ENCODE measurements around the gene KXD1.
A peak's percentile ranks its signal among the peaks of the same experiment; 100 is the strongest.

Gene KXD1

DNA sequence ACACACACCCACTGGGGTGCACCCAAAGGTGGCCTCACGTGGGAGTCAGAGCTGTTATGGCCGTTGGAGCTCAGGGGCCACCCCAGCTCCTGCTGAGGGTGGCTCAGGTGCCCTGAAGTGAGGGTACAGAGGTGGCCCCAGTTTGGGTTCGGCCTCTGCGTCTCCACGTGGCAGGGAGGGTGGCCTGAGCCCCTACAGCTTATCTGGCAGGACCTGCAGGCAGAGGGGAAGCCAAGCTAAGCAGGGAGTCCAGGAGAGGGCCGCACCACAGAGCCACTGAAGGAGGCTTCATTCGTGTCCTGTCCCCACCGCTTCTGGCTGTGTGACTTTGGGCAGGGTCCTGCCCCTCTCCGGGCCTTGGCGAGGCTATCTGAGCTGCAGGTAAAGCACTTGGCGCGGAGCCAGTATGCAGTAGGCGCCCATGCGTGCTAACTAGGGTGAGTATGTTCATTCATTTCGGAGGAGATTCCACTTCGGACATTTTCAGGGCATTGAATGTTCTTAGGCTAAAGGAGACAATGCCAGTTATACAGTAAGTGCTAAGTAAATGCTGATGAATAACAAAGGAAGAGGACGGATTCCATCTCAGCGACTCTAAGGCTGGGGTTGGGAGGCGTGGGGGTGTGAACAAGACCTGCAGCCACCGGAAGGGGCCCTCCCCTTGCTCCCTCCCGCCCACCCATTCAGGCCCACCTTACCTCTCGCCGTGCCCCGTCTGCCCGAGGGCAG lies 35.9 kb downstream of the KXD1 start:
- H3K4me3 ChIP-seq (ENCODE audit: insufficient read depth, low read length, poor library complexity, severe bottlenecking), result no peak overlapping the region
- H4K20me1 ChIP-seq (ENCODE audit: low read depth, low read length), result no peaks in the 10 kb centered on the region
- H3K79me2 ChIP-seq (ENCODE audit: insufficient read depth, low read length), result no peaks in the 10 kb centered on the region
- peak overlapping the region; percentile 66 for H3K4me2 ChIP-seq (ENCODE audit: low read depth, low read length, poor library complexity, severe bottlenecking)
- H2AFZ ChIP-seq (ENCODE audit: low read depth, low read length, severe bottlenecking), result no peak overlapping the region
- no peak overlapping the region for H3K27ac ChIP-seq (ENCODE audit: low read depth, low read length)
- peak overlapping the region; percentile 42; the same call in 1 of the 2 replicates for H3K9ac ChIP-seq (ENCODE audit: low read length)
- no peaks in the 10 kb centered on the region for H3K9me3 ChIP-seq (ENCODE audit: insufficient read depth, low read length)
- no peaks in the 10 kb centered on the region for H3K36me3 ChIP-seq (ENCODE audit: low read length)
- peaks cover 11% of the 10 kb centered on the region for H3F3A ChIP-seq (ENCODE audit: insufficient read depth)
- H3K27me3 ChIP-seq (ENCODE audit: low read length), result no peaks in the 10 kb centered on the region
- no peaks in the 10 kb centered on the region for H3K9me2 ChIP-seq (replicated peaks; ENCODE audit: insufficient read depth, low read length)
- TF ChIP-seq, protein P1, sequence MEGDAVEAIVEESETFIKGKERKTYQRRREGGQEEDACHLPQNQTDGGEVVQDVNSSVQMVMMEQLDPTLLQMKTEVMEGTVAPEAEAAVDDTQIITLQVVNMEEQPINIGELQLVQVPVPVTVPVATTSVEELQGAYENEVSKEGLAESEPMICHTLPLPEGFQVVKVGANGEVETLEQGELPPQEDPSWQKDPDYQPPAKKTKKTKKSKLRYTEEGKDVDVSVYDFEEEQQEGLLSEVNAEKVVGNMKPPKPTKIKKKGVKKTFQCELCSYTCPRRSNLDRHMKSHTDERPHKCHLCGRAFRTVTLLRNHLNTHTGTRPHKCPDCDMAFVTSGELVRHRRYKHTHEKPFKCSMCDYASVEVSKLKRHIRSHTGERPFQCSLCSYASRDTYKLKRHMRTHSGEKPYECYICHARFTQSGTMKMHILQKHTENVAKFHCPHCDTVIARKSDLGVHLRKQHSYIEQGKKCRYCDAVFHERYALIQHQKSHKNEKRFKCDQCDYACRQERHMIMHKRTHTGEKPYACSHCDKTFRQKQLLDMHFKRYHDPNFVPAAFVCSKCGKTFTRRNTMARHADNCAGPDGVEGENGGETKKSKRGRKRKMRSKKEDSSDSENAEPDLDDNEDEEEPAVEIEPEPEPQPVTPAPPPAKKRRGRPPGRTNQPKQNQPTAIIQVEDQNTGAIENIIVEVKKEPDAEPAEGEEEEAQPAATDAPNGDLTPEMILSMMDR (IDR thresholded peaks at IDR 0.05; ENCODE audit: insufficient read depth, low read length, poor library complexity, severe bottlenecking), result no peak
- no peak for TF ChIP-seq EZH2phosphoT487 (conservative IDR thresholded peaks at IDR 0.05; ENCODE audit: low read length)

DNA sequence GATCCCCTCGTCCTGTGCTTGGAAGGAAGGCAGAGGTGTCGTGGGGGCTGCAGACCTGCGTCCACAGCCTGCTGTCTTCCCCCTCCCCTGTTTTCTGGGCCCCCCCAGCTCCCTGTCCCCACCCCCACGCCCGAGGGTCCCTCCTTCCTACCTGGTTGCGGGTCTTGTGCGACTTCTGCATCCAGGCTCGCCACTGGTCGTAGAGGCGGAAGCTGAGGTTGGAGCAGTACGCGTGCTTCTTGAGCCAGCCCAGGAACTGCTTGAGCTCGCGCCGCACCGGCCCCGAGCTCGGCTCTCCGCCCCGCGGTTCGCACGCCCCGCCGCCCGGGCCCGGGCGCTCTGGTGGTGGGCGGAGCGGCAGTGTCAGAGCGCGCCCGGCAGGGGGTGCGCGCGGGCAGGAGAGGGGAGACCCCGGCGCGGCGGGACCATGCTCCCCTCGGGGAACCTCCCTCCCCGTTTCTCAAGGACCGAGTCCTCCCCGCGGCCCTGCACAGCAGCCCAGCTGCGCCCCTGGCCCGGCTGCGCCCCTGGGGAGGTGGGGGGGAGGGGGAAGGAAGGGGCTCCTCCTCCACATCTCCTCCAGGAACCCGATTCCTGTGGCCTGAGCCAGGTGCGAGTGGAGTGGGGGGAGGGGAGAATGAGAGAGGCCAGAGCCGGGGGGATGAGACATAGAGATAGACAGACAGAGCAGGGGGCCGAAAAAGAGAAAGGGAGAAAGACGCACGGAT lies 36.6 kb downstream of the KXD1 start:
- peak overlapping the region; percentile 66 for H3K4me2 ChIP-seq (ENCODE audit: low read depth, low read length, poor library complexity, severe bottlenecking)
- H3K79me2 ChIP-seq (ENCODE audit: insufficient read depth, low read length), result no peaks in the 10 kb centered on the region
- TF ChIP-seq, protein P1 (IDR thresholded peaks at IDR 0.05; ENCODE audit: insufficient read depth, low read length, poor library complexity, severe bottlenecking), result peak; percentile 80
- TF ChIP-seq EZH2phosphoT487 (conservative IDR thresholded peaks at IDR 0.05; ENCODE audit: low read length), result no peak
- H3K27me3 ChIP-seq (ENCODE audit: low read length), result no peaks in the 10 kb centered on the region
- no peaks in the 10 kb centered on the region for H3K36me3 ChIP-seq (ENCODE audit: low read length)
- H2AFZ ChIP-seq (ENCODE audit: low read depth, low read length, severe bottlenecking), result peak overlapping the region; percentile 29
- H3K9me3 ChIP-seq (ENCODE audit: insufficient read depth, low read length), result no peaks in the 10 kb centered on the region
- H3F3A ChIP-seq (ENCODE audit: insufficient read depth), result peaks cover 11% of the 10 kb centered on the region
- H3K9ac ChIP-seq (ENCODE audit: low read length), result peak overlapping the region; percentile 42; the same call in 1 of the 2 replicates
- peak overlapping the region; percentile 36 for H3K4me3 ChIP-seq (ENCODE audit: insufficient read depth, low read length, poor library complexity, severe bottlenecking)
- H4K20me1 ChIP-seq (ENCODE audit: low read depth, low read length), result no peaks in the 10 kb centered on the region
- H3K27ac ChIP-seq (ENCODE audit: low read depth, low read length), result no peak overlapping the region
- H3K9me2 ChIP-seq (replicated peaks; ENCODE audit: insufficient read depth, low read length), result no peaks in the 10 kb centered on the region

DNA sequence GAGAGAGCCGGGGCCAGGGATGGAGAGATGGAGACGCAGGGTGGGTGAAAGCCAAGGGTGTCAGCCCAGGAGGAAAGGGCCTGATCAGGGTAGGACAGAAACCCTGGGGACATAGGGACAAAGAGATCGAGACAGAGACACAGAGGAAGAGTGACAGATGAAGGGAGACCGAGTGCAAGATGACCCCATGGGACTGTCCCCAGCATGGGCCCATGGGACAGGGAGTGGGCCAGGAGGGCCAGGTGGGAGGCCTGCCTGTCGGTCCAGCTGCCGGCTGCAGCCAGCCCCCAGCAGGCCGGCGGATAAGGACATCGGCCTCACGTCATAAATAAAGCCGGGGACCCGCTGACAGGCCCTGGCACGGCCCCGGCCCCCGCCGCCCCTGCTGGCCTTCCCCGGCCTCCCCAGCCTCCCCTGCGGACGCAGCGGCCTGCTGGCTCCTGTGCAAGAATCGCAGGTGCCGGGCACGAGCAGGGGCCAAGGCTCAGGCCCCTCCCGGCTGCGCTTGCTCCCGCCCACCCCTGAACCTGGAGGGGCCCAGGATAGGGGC lies 37.2 kb downstream of the KXD1 start:
- Histone ChIP-seq H3K9ac (ENCODE audit: low read length) (peak overlapping the region; percentile 42; the same call in 1 of the 2 replicates), H4K20me1 (ENCODE audit: low read depth, low read length) (no peaks in the 10 kb centered on the region), H3K79me2 (ENCODE audit: insufficient read depth, low read length) (no peaks in the 10 kb centered on the region), H3K4me3 (ENCODE audit: insufficient read depth, low read length, poor library complexity, severe bottlenecking) (no peak overlapping the region), H3K4me2 (ENCODE audit: low read depth, low read length, poor library complexity, severe bottlenecking) (peak overlapping the region; percentile 66), H3K9me3 (ENCODE audit: insufficient read depth, low read length) (no peaks in the 10 kb centered on the region), H3K9me2 (replicated peaks; ENCODE audit: insufficient read depth, low read length) (no peaks in the 10 kb centered on the region), H3F3A (ENCODE audit: insufficient read depth) (peaks cover 8% of the 10 kb centered on the region), H3K36me3 (ENCODE audit: low read length) (no peaks in the 10 kb centered on the region), H3K27ac (ENCODE audit: low read depth, low read length) (no peak overlapping the region), H2AFZ (ENCODE audit: low read depth, low read length, severe bottlenecking) (no peak overlapping the region), H3K27me3 (ENCODE audit: low read length) (no peaks in the 10 kb centered on the region)
- TF ChIP-seq, protein P1 (IDR thresholded peaks at IDR 0.05; ENCODE audit: insufficient read depth, low read length, poor library complexity, severe bottlenecking), result no peak
- TF ChIP-seq EZH2phosphoT487 (conservative IDR thresholded peaks at IDR 0.05; ENCODE audit: low read length), result no peak

All from SU-DHL-6 (cell line).